Activated CD4-positive, alpha-beta T cell treated with anti-CD3 and anti-CD28 coated beads for 24 hours (primary cell): ENCODE results near the gene SEPSECS.

Source experiments
- DNase-seq, 2 donors: peaks; one replicate each; pipeline ENCODE4 v3.0.0-alpha.2; 2020; ENCODE audit warnings: low read depth in 2 of 2

The SEPSECS gene

GRCh38 chr4:25110527-25111329 lies 49.5 kb downstream of the SEPSECS start:
- no peak for DNase-seq

GRCh38 chr4:25109511-25109910 lies 50.7 kb downstream of the SEPSECS start:
- no peak for DNase-seq

DNA sequence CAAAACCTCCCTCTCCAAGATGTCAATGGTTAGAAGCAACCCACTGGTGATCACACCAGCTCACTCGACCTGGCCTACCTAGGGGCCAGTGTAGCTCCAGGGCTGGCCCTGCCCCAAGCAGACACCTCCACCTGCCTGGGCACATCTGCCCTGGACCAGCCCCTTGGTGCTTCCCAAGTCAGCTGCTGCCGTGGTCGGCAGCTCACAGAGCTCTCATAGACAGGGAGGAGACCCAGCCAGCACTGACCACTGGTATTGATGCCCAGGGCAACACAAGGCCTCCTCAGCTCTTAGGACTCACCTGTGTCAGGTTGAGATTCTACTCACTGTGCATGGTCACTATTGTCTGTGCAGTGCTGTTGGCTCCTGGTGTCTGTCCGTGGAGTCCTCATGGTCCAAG lies 51.7 kb downstream of the SEPSECS start:
- no peak for DNase-seq

GRCh38 chr4:25107827-25108516 lies 52.3 kb downstream of the SEPSECS start:
- DNase-seq, result no peak

GRCh38 chr4:25106363-25107151 lies 53.7 kb downstream of the SEPSECS start:
- no peak for DNase-seq

- no peak for DNase-seq
These were observed 55.7 kb downstream of the SEPSECS start for GRCh38 chr4:25104591-25104990.

DNA sequence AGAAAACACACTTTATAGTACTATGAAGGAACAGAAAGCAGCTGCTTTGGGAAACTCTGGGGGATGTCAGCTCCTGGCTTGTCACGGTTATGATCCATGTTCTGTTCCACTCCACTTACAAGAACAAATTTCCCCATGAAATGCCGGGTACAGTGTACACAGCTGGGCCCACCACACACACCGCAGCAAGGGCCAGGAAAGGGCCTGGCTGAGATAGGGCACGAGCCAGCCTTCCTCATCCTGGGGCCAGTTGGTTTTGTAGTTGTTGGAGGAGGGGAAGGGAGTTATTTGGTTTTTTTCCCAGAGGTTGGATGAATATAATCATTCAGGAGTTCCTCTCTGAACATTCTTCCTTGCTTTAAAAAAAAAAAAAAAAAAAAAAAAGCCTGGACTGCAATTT lies 56.8 kb downstream of the SEPSECS start:
- DNase-seq, result no peak

DNA sequence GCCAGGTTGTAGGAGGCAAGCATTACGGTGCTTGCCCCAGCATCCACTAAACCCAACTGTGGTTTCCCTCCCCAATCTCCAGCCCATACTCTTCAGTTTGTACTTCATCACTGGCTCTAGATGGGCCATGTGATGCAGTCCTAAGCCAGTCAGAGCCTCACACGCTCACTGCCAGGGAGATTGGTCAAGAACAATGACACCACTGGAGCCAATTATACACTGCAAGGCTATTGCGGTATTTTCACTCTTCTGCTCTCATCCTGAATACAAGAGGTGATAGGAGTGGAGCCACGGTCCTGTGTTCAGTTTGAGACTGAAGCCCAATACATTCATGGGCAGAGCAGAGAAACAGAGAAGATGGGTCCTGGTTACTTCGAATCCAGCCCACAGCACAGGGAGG lies 58.4 kb downstream of the SEPSECS start:
- DNase-seq, result no peak

DNA sequence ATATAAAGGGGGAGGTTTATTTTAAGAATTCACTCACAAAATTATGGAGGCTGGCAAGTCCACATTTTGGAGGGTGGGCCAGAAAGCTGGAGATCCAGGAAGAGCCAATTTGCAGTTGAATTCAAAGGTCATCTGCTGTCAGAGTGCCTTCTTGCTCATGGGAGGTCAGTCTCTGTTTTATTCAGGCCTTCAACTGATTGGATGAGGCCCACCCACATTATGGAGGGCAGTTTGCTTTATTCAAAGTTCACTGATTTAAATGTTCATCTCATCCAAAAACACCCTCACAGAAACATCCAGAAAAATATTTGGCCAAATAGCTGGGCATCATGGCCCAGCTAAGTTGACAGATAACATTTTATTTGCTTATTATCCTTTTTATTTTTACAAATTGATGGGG lies 59.5 kb downstream of the SEPSECS start:
- DNase-seq, result no peak

DNA sequence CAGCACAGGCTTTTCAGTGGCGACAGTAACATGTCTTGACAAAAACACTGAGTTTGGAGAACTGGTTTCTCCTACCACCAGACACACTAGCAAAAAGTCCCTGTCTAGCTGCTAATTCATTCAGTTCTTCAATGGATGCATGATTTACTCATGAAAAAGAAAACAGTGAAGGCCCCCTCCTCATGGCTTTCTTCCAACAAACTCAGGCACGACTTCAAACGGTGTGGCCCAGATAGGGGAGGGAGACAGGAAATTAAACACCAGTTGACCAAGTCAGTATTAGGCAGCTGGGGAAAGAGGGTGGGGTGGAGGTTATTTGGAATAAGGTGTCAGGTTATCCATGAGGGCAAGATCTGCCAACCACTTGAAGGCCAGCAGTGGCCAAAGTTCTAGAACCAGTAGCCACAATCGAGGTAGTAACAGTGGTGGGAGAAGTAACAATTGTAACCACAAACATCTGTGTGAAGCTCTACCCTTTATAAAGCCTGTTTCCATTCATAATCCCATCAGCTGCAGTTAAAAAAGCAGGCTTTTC lies 60.2 kb downstream of the SEPSECS start:
- no peak for DNase-seq

DNA sequence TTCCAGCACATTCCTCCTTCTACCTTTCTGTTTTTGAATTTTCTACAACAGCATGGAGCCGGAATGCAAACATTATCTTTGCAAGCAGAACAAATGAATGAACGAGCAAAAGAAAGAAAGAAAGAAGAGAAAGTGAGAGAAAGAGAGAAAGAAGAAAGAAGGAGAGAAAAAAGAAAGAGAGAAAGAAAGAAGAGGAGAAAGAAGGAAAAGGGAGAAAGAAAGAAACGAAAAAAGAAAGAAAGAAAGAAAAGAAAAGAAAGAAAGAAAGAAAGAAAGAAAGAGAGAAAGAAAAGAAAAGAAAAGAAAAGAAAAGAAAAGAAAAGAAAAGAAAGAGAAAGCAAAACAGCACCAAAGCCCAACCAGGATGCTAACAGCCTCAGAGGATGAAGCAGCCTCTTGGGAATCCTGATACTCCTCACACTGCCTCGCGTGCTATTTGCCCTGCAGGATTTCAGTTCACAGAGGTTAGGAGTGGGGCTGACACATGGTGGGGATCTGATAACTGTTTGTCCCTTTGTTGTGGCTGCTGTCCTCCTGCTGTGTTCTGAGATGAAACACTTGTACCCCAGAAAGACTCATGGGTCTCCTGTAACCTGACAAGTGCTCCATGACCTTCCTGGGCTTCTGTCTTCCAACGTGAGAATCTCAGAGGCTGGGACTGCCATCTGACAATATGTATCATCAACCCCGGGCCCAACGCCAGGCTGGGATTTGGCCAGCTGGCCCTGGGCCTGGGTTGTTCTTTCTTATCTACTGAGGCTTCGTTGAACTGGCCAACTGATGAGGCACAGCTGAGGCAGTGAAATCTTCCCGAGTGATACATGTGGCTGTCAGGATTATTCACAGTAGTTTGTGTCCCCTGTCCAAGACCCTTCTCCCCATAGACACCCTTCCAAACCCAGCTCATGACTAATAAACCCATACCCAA lies 61.0 kb downstream of the SEPSECS start:
- DNase-seq, result no peak

- DNase-seq, result no peak
These were observed 63.2 kb downstream of the SEPSECS start for GRCh38 chr4:25096981-25097443.

GRCh38 chr4:25096251-25096980 lies 63.8 kb downstream of the SEPSECS start:
- DNase-seq, result no peak

DNA sequence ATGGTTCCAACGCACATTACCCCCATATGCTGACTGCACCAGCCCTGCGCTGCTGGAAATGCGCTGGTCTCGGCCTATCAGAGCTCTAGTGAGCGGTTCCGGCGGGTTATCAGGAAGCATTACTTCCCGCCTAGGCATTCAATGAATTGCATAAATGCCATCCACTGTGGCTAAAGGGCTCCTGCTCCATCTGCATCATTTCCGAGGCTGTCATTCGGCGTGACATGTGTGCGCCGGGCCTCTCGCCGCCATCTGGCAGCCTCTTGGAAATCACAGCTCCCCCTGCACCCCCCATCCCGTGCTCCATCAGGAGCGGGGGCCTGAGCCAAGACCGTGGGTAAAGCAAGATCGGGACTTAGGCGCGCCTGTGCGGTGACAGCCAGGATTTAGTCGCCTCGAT lies 64.4 kb downstream of the SEPSECS start:
- DNase-seq, result no peak

- no peak for DNase-seq
These were observed 68.1 kb downstream of the SEPSECS start for GRCh38 chr4:25092139-25092538.

GRCh38 chr4:25090516-25090915 lies 69.7 kb downstream of the SEPSECS start:
- no peak for DNase-seq

- no peak for DNase-seq
These were observed 71.0 kb downstream of the SEPSECS start for GRCh38 chr4:25089051-25089763.

GRCh38 chr4:25088093-25088952 lies 71.9 kb downstream of the SEPSECS start:
- DNase-seq, result no peak

DNA sequence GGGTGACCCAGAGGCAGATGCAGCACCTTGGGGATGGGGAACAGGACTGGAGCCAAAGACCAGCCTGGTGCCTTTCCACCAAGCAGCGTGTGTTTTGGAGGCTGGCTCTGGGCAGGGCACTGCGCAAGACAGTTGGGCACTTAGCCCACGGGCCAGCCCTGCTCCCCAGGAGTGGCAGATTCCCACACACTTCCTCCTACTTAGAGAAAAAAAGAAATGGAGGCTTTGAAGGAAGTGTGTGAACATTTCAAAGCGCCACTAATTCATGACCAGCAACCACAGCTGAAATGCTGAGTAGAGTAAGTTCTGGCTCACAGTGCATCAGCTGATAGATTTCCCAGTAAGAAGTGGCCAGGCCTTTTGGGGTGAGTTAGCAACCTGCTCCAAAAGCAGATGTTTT lies 74.6 kb downstream of the SEPSECS start:
- no peak for DNase-seq
